Measurements from ENCODE around the gene PDLIM4. TPM values are rescaled to one million over a fixed set of nuclear protein-coding genes. Genes with fewer than 3 reads are reported as not detected.

The PDLIM4 gene
- total RNA-seq, 4 donors from 2014 or later, result 32.4 to 90.9 (median 50.8) TPM

DNA sequence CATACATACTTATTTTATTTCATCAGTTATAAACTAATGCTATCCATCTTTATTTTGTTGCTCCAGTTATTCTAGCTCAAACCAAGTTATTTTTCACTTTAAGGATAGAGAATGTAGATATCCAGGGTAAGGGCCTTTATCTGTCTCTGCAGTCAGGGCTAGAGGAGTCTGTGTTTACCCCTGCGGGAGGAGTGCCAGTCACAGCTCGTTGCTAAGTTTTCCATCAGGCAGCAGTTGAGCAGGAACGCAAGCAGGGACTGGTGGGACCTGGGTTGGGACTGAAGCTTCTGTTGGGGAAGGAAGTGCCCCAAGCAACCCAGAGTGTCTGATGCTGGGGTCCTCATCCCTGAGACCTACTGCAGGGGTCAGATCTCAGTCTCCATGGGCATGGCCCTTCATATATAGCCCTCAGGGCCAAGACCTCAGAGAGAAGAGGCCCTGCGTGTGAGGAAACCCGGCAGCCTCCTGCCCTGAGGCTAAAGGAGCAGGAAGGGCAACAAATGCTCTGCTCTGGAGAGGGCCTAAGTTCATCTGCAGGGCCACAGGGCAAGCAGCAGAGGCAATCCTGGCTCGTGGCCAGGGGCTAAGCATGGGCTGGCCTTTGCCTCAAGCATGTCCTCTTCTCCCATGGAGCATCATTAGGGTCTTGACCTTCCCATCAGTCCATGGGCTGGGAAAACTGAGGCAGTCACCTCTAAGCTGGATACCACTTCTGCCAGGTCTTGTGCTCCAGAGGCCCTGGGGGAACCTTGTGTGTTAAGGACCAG lies 43.3 kb downstream of the PDLIM4 start:
- WGBS, 2 donors, result 55 to 64% methylated on average over 6 of the region's 6 CpGs

DNA sequence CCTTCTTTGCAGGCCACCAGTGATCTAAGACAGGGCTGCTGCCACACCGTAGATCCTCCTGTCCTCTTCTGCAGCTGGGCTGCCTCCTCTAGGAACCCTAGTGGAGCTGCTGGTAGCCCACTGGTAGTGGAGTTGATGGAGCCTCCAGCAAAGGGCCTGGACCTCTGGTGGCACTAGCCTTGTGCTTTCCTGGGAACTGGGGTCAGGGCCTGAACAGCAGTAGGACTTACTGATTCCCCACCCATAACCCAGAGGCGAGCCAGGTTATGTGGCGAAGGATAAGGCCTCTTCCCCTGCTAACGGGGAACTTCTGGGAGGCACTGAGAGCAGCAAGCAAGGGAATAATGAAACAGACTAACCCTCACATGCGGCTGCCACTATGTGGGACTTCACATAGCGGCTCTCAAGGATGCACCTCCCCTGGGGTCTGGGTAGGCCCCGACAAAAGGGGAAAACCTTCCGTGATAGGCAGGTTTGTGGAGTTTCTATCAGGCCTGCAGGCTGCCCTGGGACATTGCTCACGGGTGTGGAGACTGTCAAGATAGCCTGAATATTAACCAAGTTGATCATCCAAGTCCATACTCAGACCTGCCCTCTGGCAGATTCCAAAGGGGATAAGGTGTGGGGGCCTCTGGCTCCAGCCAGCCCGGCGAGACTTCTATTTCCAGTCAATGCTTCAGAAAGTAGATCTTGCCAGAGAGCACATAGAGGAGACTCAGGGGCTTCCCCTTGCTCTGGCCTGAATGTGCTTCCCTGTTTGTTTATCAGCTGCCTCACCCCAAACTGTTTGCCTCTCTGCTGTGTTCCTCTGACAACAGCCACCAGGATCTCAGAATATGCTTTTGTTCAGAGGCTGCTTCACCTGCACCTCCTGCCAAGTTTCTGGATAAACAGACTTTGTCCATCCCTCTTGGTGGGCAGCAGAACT lies 44.1 kb downstream of the PDLIM4 start:
- Histone ChIP-seq H3K9me3 (peaks cover 0 to 17% (median 0%) of the 10 kb centered on the region in 4 donors), H3K36me3 (peaks cover 0 to 15% (median 0%) of the 10 kb centered on the region in 3 donors), H3K27ac (no peak overlapping the region), H3K27me3 (no peaks in the 10 kb centered on the region), H3K4me3 (no peak overlapping the region), H3K4me1 (peaks cover 0 to 2% (median 0%) of the 10 kb centered on the region in 4 donors)
- no peak for TF ChIP-seq POLR2A (IDR thresholded peaks at IDR 0.05)
- TF ChIP-seq, protein P1, sequence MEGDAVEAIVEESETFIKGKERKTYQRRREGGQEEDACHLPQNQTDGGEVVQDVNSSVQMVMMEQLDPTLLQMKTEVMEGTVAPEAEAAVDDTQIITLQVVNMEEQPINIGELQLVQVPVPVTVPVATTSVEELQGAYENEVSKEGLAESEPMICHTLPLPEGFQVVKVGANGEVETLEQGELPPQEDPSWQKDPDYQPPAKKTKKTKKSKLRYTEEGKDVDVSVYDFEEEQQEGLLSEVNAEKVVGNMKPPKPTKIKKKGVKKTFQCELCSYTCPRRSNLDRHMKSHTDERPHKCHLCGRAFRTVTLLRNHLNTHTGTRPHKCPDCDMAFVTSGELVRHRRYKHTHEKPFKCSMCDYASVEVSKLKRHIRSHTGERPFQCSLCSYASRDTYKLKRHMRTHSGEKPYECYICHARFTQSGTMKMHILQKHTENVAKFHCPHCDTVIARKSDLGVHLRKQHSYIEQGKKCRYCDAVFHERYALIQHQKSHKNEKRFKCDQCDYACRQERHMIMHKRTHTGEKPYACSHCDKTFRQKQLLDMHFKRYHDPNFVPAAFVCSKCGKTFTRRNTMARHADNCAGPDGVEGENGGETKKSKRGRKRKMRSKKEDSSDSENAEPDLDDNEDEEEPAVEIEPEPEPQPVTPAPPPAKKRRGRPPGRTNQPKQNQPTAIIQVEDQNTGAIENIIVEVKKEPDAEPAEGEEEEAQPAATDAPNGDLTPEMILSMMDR (IDR thresholded peaks at IDR 0.05), result no peak
- TF ChIP-seq EP300 (IDR thresholded peaks at IDR 0.05), result no peak
- DNase-seq (ENCODE audit: low spot score in 2 of 2), result no peak
- 76 to 80% methylated on average over 11 of the region's 11 CpGs for WGBS, 2 donors

More for the DNA sequence above, 43.3 kb downstream of the PDLIM4 start:
- H3K27ac ChIP-seq, result no peak overlapping the region
- peaks cover 0 to 8% (median 0%) of the 10 kb centered on the region in 4 donors for H3K4me1 ChIP-seq
- H3K4me3 ChIP-seq, result no peak overlapping the region
- no peak for DNase-seq (ENCODE audit: low spot score in 2 of 2)
- peaks cover 0 to 12% (median 0%) of the 10 kb centered on the region in 3 donors for H3K36me3 ChIP-seq
- H3K27me3 ChIP-seq, result no peaks in the 10 kb centered on the region
- TF ChIP-seq, protein P1 (IDR thresholded peaks at IDR 0.05), result no peak
- TF ChIP-seq EP300 (IDR thresholded peaks at IDR 0.05) (no peak), POLR2A (IDR thresholded peaks at IDR 0.05) (no peak)
- peaks cover 0 to 14% (median 0%) of the 10 kb centered on the region in 4 donors for H3K9me3 ChIP-seq

DNA sequence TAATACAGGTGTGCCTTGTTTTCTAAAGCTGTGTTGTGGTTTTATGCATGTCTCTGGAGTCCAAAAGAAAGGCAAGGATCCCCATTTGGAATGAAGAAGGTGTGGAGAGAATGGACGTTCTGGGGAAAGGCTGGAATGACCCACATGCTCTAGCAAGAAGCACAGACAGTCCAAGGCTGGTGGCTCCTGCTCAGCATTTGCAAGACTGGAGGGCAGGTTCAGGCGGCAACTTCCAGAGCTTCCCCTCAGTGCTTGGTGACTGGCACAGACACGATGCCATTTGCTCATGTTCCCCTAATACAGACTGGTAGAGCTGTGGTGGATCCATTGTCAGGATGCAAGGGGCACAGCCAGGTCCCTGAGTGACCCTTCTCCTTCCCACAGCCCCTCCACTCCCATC lies 44.9 kb downstream of the PDLIM4 start:
- Histone ChIP-seq H3K4me3 (no peak overlapping the region), H3K27me3 (no peaks in the 10 kb centered on the region), H3K27ac (no peak overlapping the region), H3K36me3 (peaks cover 0 to 15% (median 0%) of the 10 kb centered on the region in 3 donors), H3K4me1 (no peaks in the 10 kb centered on the region), H3K9me3 (peaks cover 0 to 17% (median 0%) of the 10 kb centered on the region in 4 donors)
- WGBS, 2 donors, result 77 to 81% methylated on average over 3 of the region's 3 CpGs
- TF ChIP-seq, protein P1 (IDR thresholded peaks at IDR 0.05), result no peak
- TF ChIP-seq POLR2A (IDR thresholded peaks at IDR 0.05), result no peak
- no peak for TF ChIP-seq EP300 (IDR thresholded peaks at IDR 0.05)
- no peak for DNase-seq (ENCODE audit: low spot score in 2 of 2)

DNA sequence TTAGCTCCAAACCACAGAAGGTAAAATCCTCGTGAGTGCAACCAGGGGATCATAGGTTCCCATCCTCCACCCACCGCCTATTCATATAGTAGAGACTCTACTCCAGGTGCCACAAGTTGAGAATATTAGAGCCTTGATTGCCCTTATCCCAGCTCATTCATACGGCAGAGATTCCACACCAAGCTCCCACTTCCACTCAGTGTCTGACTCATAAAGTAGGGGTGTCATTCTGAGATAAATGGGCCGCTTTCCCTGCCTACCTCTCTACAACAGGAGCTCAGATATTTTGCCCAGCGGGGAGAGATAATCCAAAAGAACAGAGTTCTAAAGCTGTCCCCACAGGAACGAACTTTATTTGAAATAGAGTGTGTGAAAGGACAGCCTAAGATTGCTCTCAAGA lies 46.1 kb downstream of the PDLIM4 start:
- H3K27ac ChIP-seq, result no peak overlapping the region
- WGBS, 2 donors, result 91 to 92% methylated on average over 6 of the region's 6 CpGs
- no peaks in the 10 kb centered on the region for H3K27me3 ChIP-seq
- H3K36me3 ChIP-seq, result peaks cover 0 to 15% (median 0%) of the 10 kb centered on the region in 3 donors
- peaks cover 0 to 17% (median 0%) of the 10 kb centered on the region in 4 donors for H3K9me3 ChIP-seq
- TF ChIP-seq EP300 (IDR thresholded peaks at IDR 0.05) (no peak), POLR2A (IDR thresholded peaks at IDR 0.05) (no peak)
- TF ChIP-seq, protein P1 (IDR thresholded peaks at IDR 0.05), result no peak
- no peak overlapping the region for H3K4me3 ChIP-seq
- H3K4me1 ChIP-seq, result no peaks in the 10 kb centered on the region
- DNase-seq (ENCODE audit: low spot score in 2 of 2), result no peak
